Activated T-cell treated with anti-CD3 and anti-CD28 coated beads for 4 hours (primary cell): Measurements from ENCODE around the gene CTNNBIP1.

Source experiments
- DNase-seq: peaks from one replicate; pipeline ENCODE4 v3.0.0-alpha.2; 2020

Gene CTNNBIP1

GRCh38 chr1:9874959-9875635, 35.0 kb downstream of the CTNNBIP1 start:
- DNase-seq: peak; percentile 68

GRCh38 chr1:9874412-9874811, 35.7 kb downstream of the CTNNBIP1 start:
- DNase-seq: no peak

GRCh38 chr1:9873992-9874391, 36.1 kb downstream of the CTNNBIP1 start:
- DNase-seq: no peak

GRCh38 chr1:9873385-9873784, 36.7 kb downstream of the CTNNBIP1 start:
- no peak for DNase-seq

- DNase-seq: no peak
Observed at GRCh38 chr1:9872430-9873165, 37.5 kb downstream of the CTNNBIP1 start.

- no peak for DNase-seq
Observed at GRCh38 chr1:9871707-9872425, 38.2 kb downstream of the CTNNBIP1 start.

- DNase-seq: no peak
Observed at GRCh38 chr1:9871021-9871420, 39.0 kb downstream of the CTNNBIP1 start.

GRCh38 chr1:9870572-9870971, 39.5 kb downstream of the CTNNBIP1 start:
- no peak for DNase-seq

- DNase-seq: no peak
Observed at GRCh38 chr1:9869831-9870251, 40.2 kb downstream of the CTNNBIP1 start.

GRCh38 chr1:9868244-9868590, 41.9 kb downstream of the CTNNBIP1 start:
- DNase-seq: no peak

GRCh38 chr1:9867408-9868243, 42.4 kb downstream of the CTNNBIP1 start:
- DNase-seq: peak; percentile 85

- no peak for DNase-seq
Observed at GRCh38 chr1:9866836-9867235, 43.2 kb downstream of the CTNNBIP1 start.

- DNase-seq: no peak
Observed at GRCh38 chr1:9865724-9866123, 44.3 kb downstream of the CTNNBIP1 start.

- DNase-seq: no peak
Observed at GRCh38 chr1:9863371-9863770, 46.7 kb downstream of the CTNNBIP1 start.

- no peak for DNase-seq
Observed at GRCh38 chr1:9861360-9861759, 48.7 kb downstream of the CTNNBIP1 start.

- DNase-seq: no peak
Observed at GRCh38 chr1:9860887-9861286, 49.2 kb downstream of the CTNNBIP1 start.

GRCh38 chr1:9859281-9860014, 50.6 kb downstream of the CTNNBIP1 start:
- no peak for DNase-seq

- no peak for DNase-seq
Observed at GRCh38 chr1:9858293-9859035, 51.6 kb downstream of the CTNNBIP1 start.

- DNase-seq: no peak
Observed at GRCh38 chr1:9855186-9855585, 54.9 kb downstream of the CTNNBIP1 start.

GRCh38 chr1:9853249-9853595, 56.8 kb downstream of the CTNNBIP1 start:
- no peak for DNase-seq

- DNase-seq: no peak
Observed at GRCh38 chr1:9852410-9853248, 57.4 kb downstream of the CTNNBIP1 start.
